WTC11 (cell line): Measurements from ENCODE around the gene KPNA4. TPM values are rescaled to one million over a fixed set of nuclear protein-coding genes. Genes with fewer than 3 reads are reported as not detected.

ENCODE experiments used
- ATAC-seq: fragments of 200-7000 bp; cut with Tn5 transposase; 2 replicates; pipeline ENCODE4 v1.10.0; 2021; ENCODE audit warnings: mild to moderate bottlenecking, moderate library complexity
- CTCF ChIA-PET: fragments of 300-600 bp; sonication (Branson Sonifier 250); formaldehyde crosslinking; loops from one replicate; lab custom pipeline; 2021; ENCODE audit warnings: antibody characterized with exemption; lab: Charles Lee
- POLR2A ChIA-PET: fragments of 350-600 bp; sonication (Branson Sonifier 250); formaldehyde crosslinking; loops from one replicate; lab custom pipeline; 2021; ENCODE audit warnings: antibody characterized with exemption; lab: Charles Lee
- DNase-seq: peaks from one replicate; pipeline ENCODE4 v3.0.0; 2021; ENCODE audit warnings: low spot score
- H3K27ac Mint-ChIP-seq: 2 replicates; pipeline ENCODE4 v1.8.0; 2021; ENCODE audit warnings: mixed read lengths
- H3K27me3 Mint-ChIP-seq: 2 replicates; pipeline ENCODE4 v1.8.0; 2021; ENCODE audit warnings: low read depth, mild to moderate bottlenecking, moderate library complexity, mixed read lengths
- H3K36me3 Mint-ChIP-seq: 2 replicates; pipeline ENCODE4 v1.8.0; 2021; ENCODE audit warnings: mixed read lengths
- H3K4me1 Mint-ChIP-seq: 2 replicates; pipeline ENCODE4 v1.8.0; 2022; ENCODE audit warnings: mixed read lengths
- H3K4me3 Mint-ChIP-seq: 2 replicates; pipeline ENCODE4 v1.8.0; 2021; ENCODE audit warnings: mild to moderate bottlenecking, moderate library complexity, mixed read lengths
- H3K9me3 Mint-ChIP-seq: 2 replicates; pipeline ENCODE4 v1.8.0; 2021; ENCODE audit warnings: mixed read lengths
- ARID4B ChIP-seq: sonication (generic); formaldehyde crosslinking; IDR thresholded peaks from 2 replicates; pipeline ENCODE4 v1.8.0; 2023; ENCODE audit warnings: missing genetic modification reagents, mild to moderate bottlenecking, borderline replicate concordance
- ATF1 ChIP-seq: sonication (generic); formaldehyde crosslinking; IDR thresholded peaks from 2 replicates; pipeline ENCODE4 v1.8.1; 2023; ENCODE audit warnings: mild to moderate bottlenecking, moderate library complexity, missing genetic modification reagents
- ATF2 ChIP-seq: sonication (generic); formaldehyde crosslinking; IDR thresholded peaks from 2 replicates; pipeline ENCODE4 v1.8.1; 2022; ENCODE audit warnings: low read depth, missing genetic modification reagents, borderline replicate concordance
- CTCF ChIP-seq: fragments of 200-600 bp; IDR thresholded peaks from 2 replicates; pipeline ENCODE4 v1.8.0; 2022; ENCODE audit warnings: antibody characterized with exemption
- E2F5 ChIP-seq: sonication (generic); formaldehyde crosslinking; IDR thresholded peaks from 2 replicates; pipeline ENCODE4 v1.8.1; 2022; ENCODE audit warnings: mild to moderate bottlenecking, moderate library complexity, missing genetic modification reagents
- FOXP1 ChIP-seq: sonication (generic); formaldehyde crosslinking; IDR thresholded peaks from 2 replicates; pipeline ENCODE4 v1.8.0; 2022; ENCODE audit warnings: missing genetic modification reagents, mild to moderate bottlenecking, moderate library complexity, borderline replicate concordance
- FOXP4 ChIP-seq: sonication (generic); formaldehyde crosslinking; IDR thresholded peaks from 2 replicates; pipeline ENCODE4 v1.8.0; 2022; ENCODE audit warnings: mild to moderate bottlenecking, missing genetic modification reagents
- GRHL2 ChIP-seq: fragments of 250-450 bp; sonication (Bioruptor Pico); IDR thresholded peaks from 2 replicates; pipeline ENCODE4 v1.8.0; 2022; ENCODE audit warnings: mild to moderate bottlenecking, moderate library complexity; ENCODE audit not compliant: insufficient replicate concordance, severe bottlenecking
- HMGXB4 ChIP-seq: sonication (generic); formaldehyde crosslinking; IDR thresholded peaks from 2 replicates; pipeline ENCODE4 v1.8.1; 2023; ENCODE audit warnings: mild to moderate bottlenecking, moderate library complexity, missing genetic modification reagents
- MXD4 ChIP-seq: fragments of 250-450 bp; sonication (Bioruptor Pico); IDR thresholded peaks from 2 replicates; pipeline ENCODE4 v1.8.0; 2021; ENCODE audit warnings: mild to moderate bottlenecking, moderate library complexity, borderline replicate concordance
- NR1H2 ChIP-seq: sonication (generic); formaldehyde crosslinking; IDR thresholded peaks from 2 replicates; pipeline ENCODE4 v1.9.0; 2021; ENCODE audit warnings: mild to moderate bottlenecking, moderate library complexity, missing genetic modification reagents
- SP1 ChIP-seq: sonication (generic); formaldehyde crosslinking; conservative IDR thresholded peaks from 2 replicates; pipeline ENCODE4 v1.8.1; 2022; ENCODE audit warnings: missing genetic modification reagents
- TCF7 ChIP-seq: sonication (generic); formaldehyde crosslinking; IDR thresholded peaks from 2 replicates; pipeline ENCODE4 v1.8.0; 2022; ENCODE audit warnings: mild to moderate bottlenecking, low read depth, missing genetic modification reagents, moderate library complexity
- USF2 ChIP-seq: sonication (generic); formaldehyde crosslinking; IDR thresholded peaks from 2 replicates; pipeline ENCODE4 v1.8.1; 2023; ENCODE audit warnings: mild to moderate bottlenecking, missing genetic modification reagents, moderate library complexity
- ZBTB43 ChIP-seq: sonication (generic); formaldehyde crosslinking; IDR thresholded peaks from 2 replicates; pipeline ENCODE4 v1.8.1; 2023; ENCODE audit warnings: mild to moderate bottlenecking, missing genetic modification reagents
- ZNF416 ChIP-seq: fragments of 250-450 bp; sonication (Bioruptor Pico); IDR thresholded peaks from 2 replicates; pipeline ENCODE4 v1.9.0; 2021; ENCODE audit warnings: mild to moderate bottlenecking, inconsistent platforms
- ZNF532 ChIP-seq: fragments of 250-450 bp; sonication (Bioruptor Pico); IDR thresholded peaks from 2 replicates; pipeline ENCODE4 v1.9.0; 2021; ENCODE audit warnings: mild to moderate bottlenecking, borderline replicate concordance
- total RNA-seq: library from RNA; stranded (reverse); gene quantifications from 3 replicates; pipeline ENCODE4 v1.2.3, GENCODE V29; 2021

Gene KPNA4
- total RNA-seq, 1 experiment from 2014 or later, result 52.2 TPM

GRCh38 chr3:160608870-160609269 is 43.5 kb upstream of the KPNA4 start:
- POLR2A ChIA-PET, result no interaction called here
- Mint-ChIP-seq H3K4me3 (no peak overlapping the region), H3K9me3 (peaks cover 6% of the 10 kb centered on the region), H3K27ac (no peak overlapping the region), H3K27me3 (no peaks in the 10 kb centered on the region; the same call in 1 of the 2 replicates), H3K4me1 (no peaks in the 10 kb centered on the region), H3K36me3 (no peaks in the 10 kb centered on the region)
- DNase-seq (no peak), ATAC-seq (no peak)
- CTCF ChIA-PET, result interaction anchor here (1.2 kb wide), 1 partner anchor 9 kb away, joined by 4 read pairs; no protein-coding TSS in a partner anchor
- TF ChIP-seq CTCF, result no peak
- no peak for TF ChIP-seq SP1 (CRISPR knock-in tag)
- TF ChIP-seq NR1H2 (CRISPR knock-in tag), result no peak
- TF ChIP-seq ZBTB43, result no peak
- no peak for TF ChIP-seq USF2 (CRISPR knock-in tag)
- TF ChIP-seq ZNF532 (CRISPR knock-in tag), result no peak
- no peak for TF ChIP-seq E2F5 (CRISPR knock-in tag)
- no peak for TF ChIP-seq ATF2 (CRISPR knock-in tag)
- no peak for TF ChIP-seq FOXP1 (CRISPR knock-in tag)
- no peak for TF ChIP-seq TCF7
- TF ChIP-seq MXD4, result no peak
- no peak for TF ChIP-seq ATF1 (CRISPR knock-in tag)
- no peak for TF ChIP-seq HMGXB4 (CRISPR knock-in tag)
- TF ChIP-seq ZNF416 (CRISPR knock-in tag), result no peak
- no peak for TF ChIP-seq GRHL2 (CRISPR knock-in tag)
- no peak for TF ChIP-seq ARID4B (CRISPR knock-in tag)
- no peak for TF ChIP-seq FOXP4 (CRISPR knock-in tag)
